ENCODE results near the gene LRRFIP1.

The LRRFIP1 gene

GRCh38 chr2:237824085-237824484 lies 196.7 kb downstream of the LRRFIP1 start:
- no peak overlapping the region for H3K4me2 ChIP-seq (ENCODE audit: low read length)
- no peaks in the 10 kb centered on the region for H3K9me2 ChIP-seq (replicated peaks; ENCODE audit: control insufficient read depth, low read length)
- no peak overlapping the region for H3K4me3 ChIP-seq (ENCODE audit: low read length)
- H3K79me2 ChIP-seq (ENCODE audit: control insufficient read depth, low read length) = no peaks in the 10 kb centered on the region
- H3K27ac ChIP-seq (ENCODE audit: low read depth, low read length) = no peak overlapping the region
- H3K4me1 ChIP-seq (ENCODE audit: control insufficient read depth, low read length) = peaks cover 22% of the 10 kb centered on the region
- no peaks in the 10 kb centered on the region for H3K9me3 ChIP-seq (ENCODE audit: control insufficient read depth, insufficient read depth, low read length)
- no peaks in the 10 kb centered on the region for H3K27me3 ChIP-seq (ENCODE audit: control insufficient read depth, low read length)
- no peaks in the 10 kb centered on the region for H4K20me1 ChIP-seq (ENCODE audit: control insufficient read depth, insufficient read depth, low read depth, low read length)
- TF ChIP-seq EZH2phosphoT487 (IDR thresholded peaks at IDR 0.05; ENCODE audit: borderline replicate concordance, low read length) (no peak), CTCF (IDR thresholded peaks at IDR 0.05; ENCODE audit: low read depth, low read length, poor library complexity, severe bottlenecking) (no peak)
- H3F3A ChIP-seq (ENCODE audit: control insufficient read depth, insufficient read depth) = no peaks in the 10 kb centered on the region
- H3K36me3 ChIP-seq (ENCODE audit: control insufficient read depth, low read length) = no peaks in the 10 kb centered on the region

GRCh38 chr2:237827421-237827987 lies 200.1 kb downstream of the LRRFIP1 start:
- H3K27me3 ChIP-seq (ENCODE audit: control insufficient read depth, low read length) = no peaks in the 10 kb centered on the region
- no peaks in the 10 kb centered on the region for H3K9me3 ChIP-seq (ENCODE audit: control insufficient read depth, insufficient read depth, low read length)
- H3F3A ChIP-seq (ENCODE audit: control insufficient read depth, insufficient read depth) = no peaks in the 10 kb centered on the region
- no peaks in the 10 kb centered on the region for H4K20me1 ChIP-seq (ENCODE audit: control insufficient read depth, insufficient read depth, low read depth, low read length)
- H3K4me2 ChIP-seq (ENCODE audit: low read length) = no peak overlapping the region
- TF ChIP-seq CTCF (IDR thresholded peaks at IDR 0.05; ENCODE audit: low read depth, low read length, poor library complexity, severe bottlenecking) = no peak
- TF ChIP-seq EZH2phosphoT487 (IDR thresholded peaks at IDR 0.05; ENCODE audit: borderline replicate concordance, low read length) = no peak
- no peaks in the 10 kb centered on the region for H3K36me3 ChIP-seq (ENCODE audit: control insufficient read depth, low read length)
- H3K9me2 ChIP-seq (replicated peaks; ENCODE audit: control insufficient read depth, low read length) = no peaks in the 10 kb centered on the region
- no peak overlapping the region for H3K4me3 ChIP-seq (ENCODE audit: low read length)
- peaks cover 14% of the 10 kb centered on the region for H3K4me1 ChIP-seq (ENCODE audit: control insufficient read depth, low read length)
- no peaks in the 10 kb centered on the region for H3K79me2 ChIP-seq (ENCODE audit: control insufficient read depth, low read length)
- no peak overlapping the region for H3K27ac ChIP-seq (ENCODE audit: low read depth, low read length)
